Fibroblast of lung (primary cell): ENCODE measurements around the gene CNTNAP5.

Experiments used
- EZH2 ChIP-seq: IDR thresholded peaks from 2 replicates; pipeline ENCODE4 v1.5.1; 2012; ENCODE audit warnings: low read length, control low read depth, mild to moderate bottlenecking; ENCODE audit errors: missing control alignments
- TF ChIP-seq, protein P1 (sequence below), 2 donors: IDR thresholded peaks in 1 of 2; conservative IDR thresholded peaks in 1 of 2; 1 replicate in 1 of 2; 2 replicates in 1 of 2; pipeline ENCODE4 v1.5.1; 2011 to 2012; ENCODE audit warnings: low read length in 2 of 2, control low read depth in 1 of 2, inconsistent platforms in 1 of 2, low read depth in 1 of 2, mild to moderate bottlenecking in 1 of 2

DNA sequence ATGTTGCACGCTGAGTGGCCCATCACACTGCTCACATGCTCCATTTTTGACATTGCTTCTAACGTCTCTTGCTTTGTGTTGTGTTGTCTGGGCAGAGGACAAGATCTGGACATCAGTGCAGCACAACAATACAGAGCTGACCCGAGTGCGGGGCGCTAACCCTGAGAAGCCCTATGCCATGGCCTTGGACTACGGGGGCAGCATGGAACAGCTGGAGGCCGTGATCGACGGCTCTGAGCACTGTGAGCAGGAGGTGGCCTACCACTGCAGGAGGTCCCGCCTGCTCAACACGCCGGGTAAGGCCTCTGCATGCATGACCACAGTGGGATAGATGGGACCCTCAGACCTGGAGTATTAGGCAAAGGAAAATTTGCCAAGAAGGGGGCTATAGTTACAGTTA is 622.6 kb downstream of the CNTNAP5 start:
- TF ChIP-seq, protein P1, sequence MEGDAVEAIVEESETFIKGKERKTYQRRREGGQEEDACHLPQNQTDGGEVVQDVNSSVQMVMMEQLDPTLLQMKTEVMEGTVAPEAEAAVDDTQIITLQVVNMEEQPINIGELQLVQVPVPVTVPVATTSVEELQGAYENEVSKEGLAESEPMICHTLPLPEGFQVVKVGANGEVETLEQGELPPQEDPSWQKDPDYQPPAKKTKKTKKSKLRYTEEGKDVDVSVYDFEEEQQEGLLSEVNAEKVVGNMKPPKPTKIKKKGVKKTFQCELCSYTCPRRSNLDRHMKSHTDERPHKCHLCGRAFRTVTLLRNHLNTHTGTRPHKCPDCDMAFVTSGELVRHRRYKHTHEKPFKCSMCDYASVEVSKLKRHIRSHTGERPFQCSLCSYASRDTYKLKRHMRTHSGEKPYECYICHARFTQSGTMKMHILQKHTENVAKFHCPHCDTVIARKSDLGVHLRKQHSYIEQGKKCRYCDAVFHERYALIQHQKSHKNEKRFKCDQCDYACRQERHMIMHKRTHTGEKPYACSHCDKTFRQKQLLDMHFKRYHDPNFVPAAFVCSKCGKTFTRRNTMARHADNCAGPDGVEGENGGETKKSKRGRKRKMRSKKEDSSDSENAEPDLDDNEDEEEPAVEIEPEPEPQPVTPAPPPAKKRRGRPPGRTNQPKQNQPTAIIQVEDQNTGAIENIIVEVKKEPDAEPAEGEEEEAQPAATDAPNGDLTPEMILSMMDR (conservative IDR thresholded peaks at IDR 0.05 in 1 of 2, IDR thresholded peaks at IDR 0.05 in 1 of 2; ENCODE audit: low read depth in 1 of 2, low read length in 2 of 2): no peak
- no peak for TF ChIP-seq EZH2
